Ishikawa (cell line): Measurements from ENCODE around the gene QSER1.

Experiments used
- TAF1 ChIP-seq: IDR thresholded peaks from 2 replicates; pipeline ENCODE4 v1.6.1; 2012; ENCODE audit warnings: low read depth, mild to moderate bottlenecking
- ZBTB7A ChIP-seq: IDR thresholded peaks from 2 replicates; pipeline ENCODE4 v1.6.1; 2012; ENCODE audit warnings: low read depth

- no peak for TF ChIP-seq TAF1
- no peak for TF ChIP-seq ZBTB7A
Measured at GRCh38 chr11:33017478-33017877, 124.9 kb downstream of the QSER1 start.
